Measurements from ENCODE around the gene FLNC. TPM values are rescaled to one million over a fixed set of nuclear protein-coding genes. Genes with fewer than 3 reads are reported as not detected.

FLNC gene
- total and polyA plus RNA-seq, 9 of the 15 experiments (the other 6 are each of a cell fraction or from before 2014, with no cell fraction given), result 0.90 to 155 (median 28.8) TPM

DNA sequence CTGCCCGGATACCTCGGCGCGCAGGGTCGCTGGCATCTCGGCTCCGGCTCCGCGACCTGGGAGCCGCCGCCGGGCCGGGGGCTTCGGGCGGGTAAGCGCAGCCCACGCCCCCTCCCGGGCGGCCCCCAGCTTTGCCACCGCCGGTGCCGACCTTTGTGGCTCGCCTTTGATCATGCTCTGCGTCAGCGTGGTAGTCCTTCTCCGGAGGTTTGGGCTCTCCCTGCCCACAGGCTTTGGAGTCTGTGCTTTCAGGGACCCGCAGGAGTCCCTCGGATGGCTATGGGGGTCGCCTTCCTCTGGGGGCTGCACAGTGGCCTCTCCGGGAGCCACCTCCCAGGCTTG is 39.7 kb downstream of the FLNC start:
- Histone ChIP-seq H3K9ac (ENCODE audit: insufficient read depth in 1 of 2, low read depth in 2 of 2, low read length in 2 of 2) (no peak overlapping the region), H4K20me1 (replicated peaks; ENCODE audit: control insufficient read depth, insufficient read depth, low read length) (no peaks in the 10 kb centered on the region; the same call in 1 of the 2 replicates), H3K36me3 (ENCODE audit: control insufficient read depth, insufficient read depth, low read length) (peaks cover 35% of the 10 kb centered on the region), H2AFZ (ENCODE audit: low read depth, low read length) (no peak overlapping the region), H3K27ac (ENCODE audit: extremely low read depth, low read depth, low read length) (no peak overlapping the region), H3K9me1 (ENCODE audit: control insufficient read depth, insufficient read depth, low read length) (no peaks in the 10 kb centered on the region), H3K4me3 (no peak overlapping the region), H3K4me1 (replicated peaks in 1 of 2; ENCODE audit: control insufficient read depth in 2 of 2, insufficient read depth in 2 of 2, low read length in 2 of 2) (peaks cover 0 to 38% of the 10 kb centered on the region in 2 experiments; a peak in 3 of 5 replicates), H3K27me3 (ENCODE audit: control insufficient read depth in 2 of 2, insufficient read depth in 2 of 2, low read length in 2 of 2) (no peaks in the 10 kb centered on the region), H3K9me3 (replicated peaks; ENCODE audit: control insufficient read depth, insufficient read depth, low read depth, low read length) (no peaks in the 10 kb centered on the region), H3K4me2 (ENCODE audit: insufficient read depth, low read length) (no peak overlapping the region), H3K79me2 (ENCODE audit: control insufficient read depth, insufficient read depth, low read length) (peaks cover 17% of the 10 kb centered on the region)
- ATAC-seq (no peak), DNase-seq (ENCODE audit: extremely low read depth in 1 of 4, low spot score in 3 of 4) (no peak), FAIRE-seq (no peak)
- 89% methylated on average over 14 of the region's 30 CpGs for WGBS (ENCODE audit: insufficient coverage, low coverage, missing lambda C conversion rate)
- BruUV-seq (replicated peaks), result no TSS peak
- ChIA-PET CTCF (ENCODE audit: low intra/inter-chr PET ratio) (no interaction called here), POLR2A (interaction anchor here (0.6 kb wide), 1 partner anchor 95 kb away, joined by 3 read pairs; no protein-coding TSS in a partner anchor)
- in situ Hi-C loops (cut with MboI), result no loop called here
- intact Hi-C loops (cut with micrococcal nuclease), result no loop called here
- TF ChIP-seq, protein P1, sequence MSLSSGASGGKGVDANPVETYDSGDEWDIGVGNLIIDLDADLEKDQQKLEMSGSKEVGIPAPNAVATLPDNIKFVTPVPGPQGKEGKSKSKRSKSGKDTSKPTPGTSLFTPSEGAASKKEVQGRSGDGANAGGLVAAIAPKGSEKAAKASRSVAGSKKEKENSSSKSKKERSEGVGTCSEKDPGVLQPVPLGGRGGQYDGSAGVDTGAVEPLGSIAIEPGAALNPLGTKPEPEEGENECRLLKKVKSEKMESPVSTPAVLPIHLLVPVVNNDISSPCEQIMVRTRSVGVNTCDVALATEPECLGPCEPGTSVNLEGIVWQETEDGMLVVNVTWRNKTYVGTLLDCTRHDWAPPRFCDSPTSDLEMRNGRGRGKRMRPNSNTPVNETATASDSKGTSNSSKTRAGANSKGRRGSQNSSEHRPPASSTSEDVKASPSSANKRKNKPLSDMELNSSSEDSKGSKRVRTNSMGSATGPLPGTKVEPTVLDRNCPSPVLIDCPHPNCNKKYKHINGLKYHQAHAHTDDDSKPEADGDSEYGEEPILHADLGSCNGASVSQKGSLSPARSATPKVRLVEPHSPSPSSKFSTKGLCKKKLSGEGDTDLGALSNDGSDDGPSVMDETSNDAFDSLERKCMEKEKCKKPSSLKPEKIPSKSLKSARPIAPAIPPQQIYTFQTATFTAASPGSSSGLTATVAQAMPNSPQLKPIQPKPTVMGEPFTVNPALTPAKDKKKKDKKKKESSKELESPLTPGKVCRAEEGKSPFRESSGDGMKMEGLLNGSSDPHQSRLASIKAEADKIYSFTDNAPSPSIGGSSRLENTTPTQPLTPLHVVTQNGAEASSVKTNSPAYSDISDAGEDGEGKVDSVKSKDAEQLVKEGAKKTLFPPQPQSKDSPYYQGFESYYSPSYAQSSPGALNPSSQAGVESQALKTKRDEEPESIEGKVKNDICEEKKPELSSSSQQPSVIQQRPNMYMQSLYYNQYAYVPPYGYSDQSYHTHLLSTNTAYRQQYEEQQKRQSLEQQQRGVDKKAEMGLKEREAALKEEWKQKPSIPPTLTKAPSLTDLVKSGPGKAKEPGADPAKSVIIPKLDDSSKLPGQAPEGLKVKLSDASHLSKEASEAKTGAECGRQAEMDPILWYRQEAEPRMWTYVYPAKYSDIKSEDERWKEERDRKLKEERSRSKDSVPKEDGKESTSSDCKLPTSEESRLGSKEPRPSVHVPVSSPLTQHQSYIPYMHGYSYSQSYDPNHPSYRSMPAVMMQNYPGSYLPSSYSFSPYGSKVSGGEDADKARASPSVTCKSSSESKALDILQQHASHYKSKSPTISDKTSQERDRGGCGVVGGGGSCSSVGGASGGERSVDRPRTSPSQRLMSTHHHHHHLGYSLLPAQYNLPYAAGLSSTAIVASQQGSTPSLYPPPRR (CRISPR knock-in tag; IDR thresholded peaks at IDR 0.05; ENCODE audit: borderline replicate concordance), result no peak
- TF ChIP-seq YY1 (IDR thresholded peaks at IDR 0.05; ENCODE audit: borderline replicate concordance in 1 of 3, control insufficient read depth in 1 of 3, extremely low read depth in 1 of 3, insufficient read depth in 3 of 3, insufficient read length in 1 of 3, insufficient replicate concordance in 2 of 3, low read depth in 1 of 3, low read length in 2 of 3), result no peak
- TF ChIP-seq POLR2G (IDR thresholded peaks at IDR 0.05; ENCODE audit: low read depth, low read length), result peak; percentile 11
- TF ChIP-seq, protein P2, sequence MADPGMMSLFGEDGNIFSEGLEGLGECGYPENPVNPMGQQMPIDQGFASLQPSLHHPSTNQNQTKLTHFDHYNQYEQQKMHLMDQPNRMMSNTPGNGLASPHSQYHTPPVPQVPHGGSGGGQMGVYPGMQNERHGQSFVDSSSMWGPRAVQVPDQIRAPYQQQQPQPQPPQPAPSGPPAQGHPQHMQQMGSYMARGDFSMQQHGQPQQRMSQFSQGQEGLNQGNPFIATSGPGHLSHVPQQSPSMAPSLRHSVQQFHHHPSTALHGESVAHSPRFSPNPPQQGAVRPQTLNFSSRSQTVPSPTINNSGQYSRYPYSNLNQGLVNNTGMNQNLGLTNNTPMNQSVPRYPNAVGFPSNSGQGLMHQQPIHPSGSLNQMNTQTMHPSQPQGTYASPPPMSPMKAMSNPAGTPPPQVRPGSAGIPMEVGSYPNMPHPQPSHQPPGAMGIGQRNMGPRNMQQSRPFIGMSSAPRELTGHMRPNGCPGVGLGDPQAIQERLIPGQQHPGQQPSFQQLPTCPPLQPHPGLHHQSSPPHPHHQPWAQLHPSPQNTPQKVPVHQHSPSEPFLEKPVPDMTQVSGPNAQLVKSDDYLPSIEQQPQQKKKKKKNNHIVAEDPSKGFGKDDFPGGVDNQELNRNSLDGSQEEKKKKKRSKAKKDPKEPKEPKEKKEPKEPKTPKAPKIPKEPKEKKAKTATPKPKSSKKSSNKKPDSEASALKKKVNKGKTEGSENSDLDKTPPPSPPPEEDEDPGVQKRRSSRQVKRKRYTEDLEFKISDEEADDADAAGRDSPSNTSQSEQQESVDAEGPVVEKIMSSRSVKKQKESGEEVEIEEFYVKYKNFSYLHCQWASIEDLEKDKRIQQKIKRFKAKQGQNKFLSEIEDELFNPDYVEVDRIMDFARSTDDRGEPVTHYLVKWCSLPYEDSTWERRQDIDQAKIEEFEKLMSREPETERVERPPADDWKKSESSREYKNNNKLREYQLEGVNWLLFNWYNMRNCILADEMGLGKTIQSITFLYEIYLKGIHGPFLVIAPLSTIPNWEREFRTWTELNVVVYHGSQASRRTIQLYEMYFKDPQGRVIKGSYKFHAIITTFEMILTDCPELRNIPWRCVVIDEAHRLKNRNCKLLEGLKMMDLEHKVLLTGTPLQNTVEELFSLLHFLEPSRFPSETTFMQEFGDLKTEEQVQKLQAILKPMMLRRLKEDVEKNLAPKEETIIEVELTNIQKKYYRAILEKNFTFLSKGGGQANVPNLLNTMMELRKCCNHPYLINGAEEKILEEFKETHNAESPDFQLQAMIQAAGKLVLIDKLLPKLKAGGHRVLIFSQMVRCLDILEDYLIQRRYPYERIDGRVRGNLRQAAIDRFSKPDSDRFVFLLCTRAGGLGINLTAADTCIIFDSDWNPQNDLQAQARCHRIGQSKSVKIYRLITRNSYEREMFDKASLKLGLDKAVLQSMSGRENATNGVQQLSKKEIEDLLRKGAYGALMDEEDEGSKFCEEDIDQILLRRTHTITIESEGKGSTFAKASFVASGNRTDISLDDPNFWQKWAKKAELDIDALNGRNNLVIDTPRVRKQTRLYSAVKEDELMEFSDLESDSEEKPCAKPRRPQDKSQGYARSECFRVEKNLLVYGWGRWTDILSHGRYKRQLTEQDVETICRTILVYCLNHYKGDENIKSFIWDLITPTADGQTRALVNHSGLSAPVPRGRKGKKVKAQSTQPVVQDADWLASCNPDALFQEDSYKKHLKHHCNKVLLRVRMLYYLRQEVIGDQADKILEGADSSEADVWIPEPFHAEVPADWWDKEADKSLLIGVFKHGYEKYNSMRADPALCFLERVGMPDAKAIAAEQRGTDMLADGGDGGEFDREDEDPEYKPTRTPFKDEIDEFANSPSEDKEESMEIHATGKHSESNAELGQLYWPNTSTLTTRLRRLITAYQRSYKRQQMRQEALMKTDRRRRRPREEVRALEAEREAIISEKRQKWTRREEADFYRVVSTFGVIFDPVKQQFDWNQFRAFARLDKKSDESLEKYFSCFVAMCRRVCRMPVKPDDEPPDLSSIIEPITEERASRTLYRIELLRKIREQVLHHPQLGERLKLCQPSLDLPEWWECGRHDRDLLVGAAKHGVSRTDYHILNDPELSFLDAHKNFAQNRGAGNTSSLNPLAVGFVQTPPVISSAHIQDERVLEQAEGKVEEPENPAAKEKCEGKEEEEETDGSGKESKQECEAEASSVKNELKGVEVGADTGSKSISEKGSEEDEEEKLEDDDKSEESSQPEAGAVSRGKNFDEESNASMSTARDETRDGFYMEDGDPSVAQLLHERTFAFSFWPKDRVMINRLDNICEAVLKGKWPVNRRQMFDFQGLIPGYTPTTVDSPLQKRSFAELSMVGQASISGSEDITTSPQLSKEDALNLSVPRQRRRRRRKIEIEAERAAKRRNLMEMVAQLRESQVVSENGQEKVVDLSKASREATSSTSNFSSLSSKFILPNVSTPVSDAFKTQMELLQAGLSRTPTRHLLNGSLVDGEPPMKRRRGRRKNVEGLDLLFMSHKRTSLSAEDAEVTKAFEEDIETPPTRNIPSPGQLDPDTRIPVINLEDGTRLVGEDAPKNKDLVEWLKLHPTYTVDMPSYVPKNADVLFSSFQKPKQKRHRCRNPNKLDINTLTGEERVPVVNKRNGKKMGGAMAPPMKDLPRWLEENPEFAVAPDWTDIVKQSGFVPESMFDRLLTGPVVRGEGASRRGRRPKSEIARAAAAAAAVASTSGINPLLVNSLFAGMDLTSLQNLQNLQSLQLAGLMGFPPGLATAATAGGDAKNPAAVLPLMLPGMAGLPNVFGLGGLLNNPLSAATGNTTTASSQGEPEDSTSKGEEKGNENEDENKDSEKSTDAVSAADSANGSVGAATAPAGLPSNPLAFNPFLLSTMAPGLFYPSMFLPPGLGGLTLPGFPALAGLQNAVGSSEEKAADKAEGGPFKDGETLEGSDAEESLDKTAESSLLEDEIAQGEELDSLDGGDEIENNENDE (IDR thresholded peaks at IDR 0.05; ENCODE audit: low read depth, low read length), result no peak
